ENCODE measurements around the gene TCF12. TPM values are rescaled to one million over a fixed set of nuclear protein-coding genes. Genes with fewer than 3 reads are reported as not detected.

The TCF12 gene
- polyA plus RNA-seq, 3 donors, result 15.8 to 52.5 (median 27.6) TPM

GRCh38 chr15:57028176-57028575 is 109.7 kb downstream of the TCF12 start:
- H3K4me2 ChIP-seq (replicated peaks; ENCODE audit: extremely low read depth, low read length, poor library complexity, severe bottlenecking), result no peak overlapping the region
- intact Hi-C loops (cut with micrococcal nuclease), result no loop called here
- no CpG with 5 or more reads among the region's 7 CpGs for WGBS (ENCODE audit: insufficient coverage)
- H3K9ac ChIP-seq (ENCODE audit: insufficient read depth, low read length, poor library complexity, severe bottlenecking), result no peak overlapping the region
- no peak overlapping the region for H3K4me3 Mint-ChIP-seq
- H3K79me2 ChIP-seq (ENCODE audit: insufficient read depth, low read length), result peaks cover 90% of the 10 kb centered on the region
- H3K27ac ChIP-seq (ENCODE audit: low read depth in 1 of 2, low read length in 2 of 2), result no peak overlapping the region
- H3K27me3 ChIP-seq (ENCODE audit: control insufficient read depth in 2 of 2, insufficient read depth in 2 of 2, low read length in 2 of 2), result no peaks in the 10 kb centered on the region
- H4K20me1 ChIP-seq (ENCODE audit: insufficient read depth, low read length), result peaks cover 66% of the 10 kb centered on the region
- no peak overlapping the region for H3K27ac Mint-ChIP-seq
- no peak for TF ChIP-seq CTCF (IDR thresholded peaks at IDR 0.05)
- H3K9me3 Mint-ChIP-seq, result peaks cover 0 to 8% (median 5%) of the 10 kb centered on the region in 7 donors
- peaks cover 14 to 23% of the 10 kb centered on the region in 2 donors for H3K4me1 ChIP-seq (ENCODE audit: control insufficient read depth in 1 of 2, insufficient read depth in 2 of 2, low read length in 2 of 2)
- H2AFZ ChIP-seq (ENCODE audit: insufficient read depth, low read depth, low read length, poor library complexity, severe bottlenecking), result no peak overlapping the region
- H3K36me3 Mint-ChIP-seq, result no peaks in the 10 kb centered on the region
- H3K36me3 ChIP-seq (replicated peaks in 1 of 2; ENCODE audit: control insufficient read depth in 1 of 2, insufficient read depth in 2 of 2, low read length in 2 of 2), result no peaks in the 10 kb centered on the region
- peaks cover 0 to 6% of the 10 kb centered on the region in 2 donors for H3K9me3 ChIP-seq (replicated peaks in 1 of 2; ENCODE audit: control insufficient read depth in 1 of 2, insufficient read depth in 1 of 2, low read length in 2 of 2)
- no peak overlapping the region for H3K4me3 ChIP-seq (replicated peaks in 1 of 3; ENCODE audit: low read depth in 2 of 3, low read length in 3 of 3)
- DNase-seq, result no peak
- H3K4me1 Mint-ChIP-seq, result peaks cover 21% of the 10 kb centered on the region
- H3K27me3 Mint-ChIP-seq (ENCODE audit: low read depth in 3 of 3), result no peaks in the 10 kb centered on the region

- 100% methylated on average over 1 of the region's 3 CpGs for WGBS (ENCODE audit: insufficient coverage)
- Histone ChIP-seq H3K4me2 (replicated peaks; ENCODE audit: extremely low read depth, low read length, poor library complexity, severe bottlenecking) (no peak overlapping the region), H3K9me3 (replicated peaks in 1 of 2; ENCODE audit: control insufficient read depth in 1 of 2, insufficient read depth in 1 of 2, low read length in 2 of 2) (peaks cover 0 to 6% of the 10 kb centered on the region in 2 donors), H3K4me3 (replicated peaks in 1 of 3; ENCODE audit: low read depth in 2 of 3, low read length in 3 of 3) (no peak overlapping the region), H4K20me1 (ENCODE audit: insufficient read depth, low read length) (peaks cover 67% of the 10 kb centered on the region), H3K36me3 (replicated peaks in 1 of 2; ENCODE audit: control insufficient read depth in 1 of 2, insufficient read depth in 2 of 2, low read length in 2 of 2) (no peaks in the 10 kb centered on the region), H3K27me3 (ENCODE audit: control insufficient read depth in 2 of 2, insufficient read depth in 2 of 2, low read length in 2 of 2) (no peaks in the 10 kb centered on the region), H2AFZ (ENCODE audit: insufficient read depth, low read depth, low read length, poor library complexity, severe bottlenecking) (no peak overlapping the region), H3K4me1 (ENCODE audit: control insufficient read depth in 1 of 2, insufficient read depth in 2 of 2, low read length in 2 of 2) (peaks cover 14 to 23% of the 10 kb centered on the region in 2 donors), H3K27ac (ENCODE audit: low read depth in 1 of 2, low read length in 2 of 2) (no peak overlapping the region), H3K9ac (ENCODE audit: insufficient read depth, low read length, poor library complexity, severe bottlenecking) (no peak overlapping the region), H3K79me2 (ENCODE audit: insufficient read depth, low read length) (peaks cover 84% of the 10 kb centered on the region)
- no peak overlapping the region for H3K4me3 Mint-ChIP-seq
- peak overlapping the region in 1 of 7 donors; percentile 13 for H3K27ac Mint-ChIP-seq
- no peaks in the 10 kb centered on the region for H3K27me3 Mint-ChIP-seq (ENCODE audit: low read depth in 3 of 3)
- peaks cover 21% of the 10 kb centered on the region for H3K4me1 Mint-ChIP-seq
- H3K9me3 Mint-ChIP-seq, result peaks cover 0 to 8% (median 5%) of the 10 kb centered on the region in 7 donors
- DNase-seq, result no peak
- no peak for TF ChIP-seq CTCF (IDR thresholded peaks at IDR 0.05)
- intact Hi-C loops (cut with micrococcal nuclease), result no loop called here
- H3K36me3 Mint-ChIP-seq, result no peaks in the 10 kb centered on the region
These were observed 111.6 kb downstream of the TCF12 start for GRCh38 chr15:57030011-57030410.

Measured in CD14-positive monocyte (primary cell).